ENCODE measurements around the gene SELENOO. TPM values are rescaled to one million over a fixed set of nuclear protein-coding genes. Genes with fewer than 3 reads are reported as not detected.

The SELENOO gene
- total and polyA plus RNA-seq, 2 of the 13 experiments (the other 11 are each of a cell fraction or from before 2014, with no cell fraction given) = 14.4 to 19.0 TPM

DNA sequence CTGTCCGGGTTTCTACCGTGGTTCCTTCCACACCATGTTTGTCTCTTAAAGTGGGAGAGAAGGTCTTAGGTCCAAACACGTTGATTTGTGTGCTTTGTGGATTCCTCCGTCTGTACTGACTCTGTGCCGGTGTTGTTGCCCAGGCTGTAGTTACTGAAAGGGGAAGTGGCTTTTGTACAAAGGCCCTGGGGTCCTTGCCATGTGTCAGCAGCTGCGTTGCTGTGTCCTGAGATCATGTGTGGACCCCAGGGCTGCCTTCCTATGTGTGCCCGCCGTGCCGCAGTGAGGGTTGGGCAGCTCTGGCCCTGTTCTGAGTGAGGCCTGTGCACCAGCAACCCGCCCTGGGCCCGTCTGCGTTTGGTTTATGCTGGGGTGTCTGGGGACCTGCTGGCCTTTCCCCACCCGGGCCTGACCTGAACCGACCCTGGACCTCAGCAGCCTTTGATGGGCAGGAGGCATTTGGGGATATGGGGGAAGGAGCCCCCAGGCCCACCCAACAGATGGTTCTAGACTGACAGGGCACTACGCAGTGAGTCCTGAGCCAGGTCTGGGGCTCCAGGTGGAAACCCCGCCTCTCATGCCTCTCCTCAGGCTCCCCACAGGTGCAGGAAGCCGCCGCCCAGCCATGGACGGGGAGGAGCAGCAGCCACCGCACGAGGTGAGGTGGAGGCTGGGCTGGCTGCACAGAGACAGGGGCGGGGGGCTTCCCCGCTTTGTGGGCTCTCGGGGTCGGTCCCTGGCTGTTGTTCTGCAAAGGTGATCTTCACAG lies 8.2 kb upstream of the SELENOO start:
- no peaks in the 10 kb centered on the region for H3K9me3 ChIP-seq (ENCODE audit: low read length)
- BruUV-seq (replicated peaks) = no TSS peak
- H3K36me3 ChIP-seq (replicated peaks in 1 of 2; ENCODE audit: control insufficient read depth in 1 of 2, insufficient read depth in 2 of 2, low read length in 2 of 2) = peaks cover 18 to 22% of the 10 kb centered on the region in 2 experiments; a peak in 4 of 5 replicates
- DNase-seq (ENCODE audit: low spot score) (no peak), FAIRE-seq (no peak), ATAC-seq (no peak)
- POLR2A ChIA-PET = no interaction called here
- no peak overlapping the region for H3K9ac ChIP-seq (ENCODE audit: insufficient read depth, low read depth, low read length)
- no peaks in the 10 kb centered on the region for H3K4me1 ChIP-seq (ENCODE audit: insufficient read depth, low read length)
- CTCF ChIA-PET (ENCODE audit: low intra/inter-chr PET ratio, low total read pairs) = no interaction called here
- H3K27ac ChIP-seq (ENCODE audit: extremely low read length, insufficient read depth, low read length) = no peak overlapping the region
- in situ Hi-C loops (cut with HindIII; ENCODE audit: extremely low pct_ligation_motif_present, low pct_unique_long_range_greater_than_20kb) = no loop called here
- no peak overlapping the region for H2AFZ ChIP-seq (ENCODE audit: low read length)
- intact Hi-C loops (cut with micrococcal nuclease; ENCODE audit: unreplicated experiment) = no loop called here
- no peak overlapping the region for H3K4me2 ChIP-seq (ENCODE audit: low read depth, low read length)
- TF ChIP-seq, protein P1, sequence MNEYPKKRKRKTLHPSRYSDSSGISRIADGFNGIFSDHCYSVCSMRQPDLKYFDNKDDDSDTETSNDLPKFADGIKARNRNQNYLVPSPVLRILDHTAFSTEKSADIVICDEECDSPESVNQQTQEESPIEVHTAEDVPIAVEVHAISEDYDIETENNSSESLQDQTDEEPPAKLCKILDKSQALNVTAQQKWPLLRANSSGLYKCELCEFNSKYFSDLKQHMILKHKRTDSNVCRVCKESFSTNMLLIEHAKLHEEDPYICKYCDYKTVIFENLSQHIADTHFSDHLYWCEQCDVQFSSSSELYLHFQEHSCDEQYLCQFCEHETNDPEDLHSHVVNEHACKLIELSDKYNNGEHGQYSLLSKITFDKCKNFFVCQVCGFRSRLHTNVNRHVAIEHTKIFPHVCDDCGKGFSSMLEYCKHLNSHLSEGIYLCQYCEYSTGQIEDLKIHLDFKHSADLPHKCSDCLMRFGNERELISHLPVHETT (CRISPR knock-in tag; conservative IDR thresholded peaks at IDR 0.05) = no peak
- TF ChIP-seq FIP1L1 (IDR thresholded peaks at IDR 0.05; ENCODE audit: borderline replicate concordance, insufficient read depth, low read depth, low read length) (no peak), HES4 (CRISPR knock-in tag; IDR thresholded peaks at IDR 0.05; ENCODE audit: borderline replicate concordance) (no peak), SIN3B (IDR thresholded peaks at IDR 0.05; ENCODE audit: low read length) (no peak)
- TF ChIP-seq, protein P2, sequence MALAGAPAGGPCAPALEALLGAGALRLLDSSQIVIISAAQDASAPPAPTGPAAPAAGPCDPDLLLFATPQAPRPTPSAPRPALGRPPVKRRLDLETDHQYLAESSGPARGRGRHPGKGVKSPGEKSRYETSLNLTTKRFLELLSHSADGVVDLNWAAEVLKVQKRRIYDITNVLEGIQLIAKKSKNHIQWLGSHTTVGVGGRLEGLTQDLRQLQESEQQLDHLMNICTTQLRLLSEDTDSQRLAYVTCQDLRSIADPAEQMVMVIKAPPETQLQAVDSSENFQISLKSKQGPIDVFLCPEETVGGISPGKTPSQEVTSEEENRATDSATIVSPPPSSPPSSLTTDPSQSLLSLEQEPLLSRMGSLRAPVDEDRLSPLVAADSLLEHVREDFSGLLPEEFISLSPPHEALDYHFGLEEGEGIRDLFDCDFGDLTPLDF (CRISPR knock-in tag; IDR thresholded peaks at IDR 0.05) = no peak
- H3K4me3 ChIP-seq (replicated peaks in 1 of 3; ENCODE audit: insufficient read depth in 1 of 3, low read depth in 2 of 3, low read length in 3 of 3) = no peak overlapping the region
- peaks cover 6% of the 10 kb centered on the region for H3K79me2 ChIP-seq (ENCODE audit: insufficient read depth, low read length)
- no peaks in the 10 kb centered on the region for H3K27me3 ChIP-seq (ENCODE audit: control insufficient read depth in 1 of 2, insufficient read depth in 2 of 2, low read length in 2 of 2)
- WGBS (ENCODE audit: low lambda C conversion rate) = 81% methylated on average over 6 of the region's 25 CpGs
- no peaks in the 10 kb centered on the region for H4K20me1 ChIP-seq (ENCODE audit: insufficient read depth, low read length)

Data from HepG2 (cell line).